GM13977 (cell line): ENCODE results near the gene NEUROG1.

Experiments
- DNase-seq: peaks from one replicate; pipeline ENCODE4 v3.0.0; 2012; ENCODE audit warnings: low spot score
- CTCF ChIP-seq: IDR thresholded peaks from 2 replicates; pipeline ENCODE4 v1.5.1; 2012; ENCODE audit warnings: mild to moderate bottlenecking, control low read depth; ENCODE audit not compliant: insufficient read depth; ENCODE audit errors: extremely low read depth, missing control alignments
- in situ Hi-C: fragments of 300-500 bp; cut with MboI; formaldehyde crosslinking; loops from one replicate; pipeline ENCODE4 v1.12.0; 2022; ENCODE audit warnings: low sequenced_read_pairs, low pct_unique_long_range_greater_than_20kb, mixed read lengths, inconsistent platforms; ENCODE audit not compliant: unreplicated experiment

The NEUROG1 gene

DNA sequence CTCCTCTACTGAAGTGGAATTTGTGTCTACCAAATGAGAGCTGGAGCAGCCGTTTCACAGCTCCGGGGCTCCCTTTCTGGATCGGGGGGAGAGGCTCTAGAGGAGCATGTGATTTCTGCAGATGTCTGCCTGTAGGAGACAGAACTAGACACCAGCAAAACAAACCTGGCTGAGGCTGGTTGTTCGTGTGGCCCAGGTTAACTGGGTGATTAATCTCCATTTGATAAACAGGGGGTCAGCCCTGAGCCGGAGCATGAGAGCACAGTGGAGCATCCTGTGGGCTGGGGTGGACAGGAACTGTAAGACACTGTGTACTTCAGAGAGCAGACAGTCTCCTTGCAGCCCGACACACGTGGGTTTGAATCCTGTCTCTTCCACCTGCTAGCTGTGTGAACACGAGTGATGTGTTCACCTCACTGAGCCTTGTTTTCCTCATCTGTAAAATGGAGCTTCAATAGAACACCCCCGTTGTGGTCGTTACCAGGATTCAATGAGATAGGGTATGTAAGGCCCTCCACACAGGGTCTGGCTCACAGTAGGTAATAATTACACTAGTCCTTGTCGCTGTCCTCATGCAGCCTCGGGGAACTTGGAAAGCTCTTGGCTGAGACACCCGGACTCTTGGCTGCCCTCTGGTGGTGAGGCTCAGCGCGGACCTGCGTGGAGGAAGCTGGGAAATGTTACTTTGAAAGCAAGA is 30.1 kb upstream of the NEUROG1 start:
- peak; percentile 92 for TF ChIP-seq CTCF
- DNase-seq, result peak; percentile 71
- in situ Hi-C loops, result loop anchor here (25.0 kb wide), 1 partner anchor 271 kb away; the partner anchor contains the start of gene SLC25A48

- no peak for DNase-seq
- no peak for TF ChIP-seq CTCF
- in situ Hi-C loops, result loop anchor here (25.0 kb wide), 1 partner anchor 272 kb away; the partner anchor contains the start of gene SLC25A48
Measured at GRCh38 chr5:135565266-135565665, 29.5 kb upstream of the NEUROG1 start.

DNA sequence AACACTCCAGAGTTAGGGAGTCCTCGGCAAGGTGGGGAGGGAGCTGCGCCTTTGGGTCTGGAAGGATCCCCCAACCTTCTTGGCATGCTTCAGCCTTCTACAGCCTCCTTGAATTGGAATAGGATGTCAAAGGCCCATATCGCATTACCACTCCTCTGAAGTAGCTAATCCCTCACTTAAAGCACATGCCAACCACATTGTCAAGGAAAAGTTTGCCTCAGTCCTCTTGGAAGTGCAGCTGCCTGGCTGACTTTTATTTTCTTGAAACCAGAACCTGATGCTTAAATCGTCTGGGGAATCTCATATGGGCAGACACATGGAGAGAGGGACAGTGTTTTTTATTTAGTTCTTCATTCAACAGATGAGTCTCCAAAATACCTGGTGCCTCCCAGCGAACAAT is 28.6 kb upstream of the NEUROG1 start:
- no peak for DNase-seq
- TF ChIP-seq CTCF, result no peak
- in situ Hi-C loops, result loop anchor here (25.0 kb wide), 1 partner anchor 273 kb away; the partner anchor contains the start of gene SLC25A48

DNA sequence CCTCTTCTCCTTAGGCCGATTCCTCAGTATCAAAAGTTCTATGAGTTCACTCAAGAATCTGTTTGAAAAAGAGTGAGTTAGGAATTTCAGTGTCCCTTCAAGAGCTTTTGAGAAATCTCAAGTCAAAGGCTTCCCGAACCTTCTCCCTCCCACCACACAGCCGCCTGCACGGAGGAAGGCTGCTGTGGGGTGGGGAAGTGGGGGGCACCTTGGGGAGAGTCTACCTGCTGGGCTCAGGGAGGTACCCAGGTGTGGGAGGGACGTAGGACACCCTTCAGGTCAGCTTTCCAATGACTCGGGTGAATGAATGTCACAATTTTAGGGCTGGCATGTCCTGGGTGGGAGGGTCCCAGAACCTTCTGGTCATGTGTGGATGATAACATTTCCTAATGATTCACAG is 25.5 kb upstream of the NEUROG1 start:
- no peak for DNase-seq
- in situ Hi-C loops, result loop anchor here (25.0 kb wide), 1 partner anchor 276 kb away; the partner anchor contains the start of gene SLC25A48
- TF ChIP-seq CTCF, result no peak

GRCh38 chr5:135560858-135561257 is 25.1 kb upstream of the NEUROG1 start:
- in situ Hi-C loops, result loop anchor here (25.0 kb wide), 1 partner anchor 276 kb away; the partner anchor contains the start of gene SLC25A48
- TF ChIP-seq CTCF, result peak; percentile 83
- DNase-seq, result peak; percentile 80

GRCh38 chr5:135559354-135559753 is 23.6 kb upstream of the NEUROG1 start:
- no peak for TF ChIP-seq CTCF
- in situ Hi-C loops, result loop anchor here (5.0 to 25.0 kb wide), 2 partner anchors 102 to 278 kb away; partner anchors contain the start of gene SLC25A48
- no peak for DNase-seq
